ENCODE measurements around the gene MRPL42. TPM values are rescaled to one million over a fixed set of nuclear protein-coding genes. Genes with fewer than 3 reads are reported as not detected.
A peak's percentile ranks its signal among the peaks of the same experiment; 100 is the strongest.

MRPL42 gene
- total RNA-seq, 2 donors from 2014 or later = 76.4 to 82.8 TPM

- Histone ChIP-seq H3K27me3 (no peaks in the 10 kb centered on the region), H3K27ac (no peak overlapping the region), H3K4me1 (no peaks in the 10 kb centered on the region), H3K9me3 (no peaks in the 10 kb centered on the region), H3K4me3 (no peak overlapping the region), H3K9ac (ENCODE audit: low read depth in 2 of 2, low read length in 2 of 2) (no peak overlapping the region), H3K36me3 (no peaks in the 10 kb centered on the region)
- no peak for DNase-seq
- intact Hi-C loops (cut with DNase I) = loop anchor here (5.0 to 10.0 kb wide), 4 partner anchors 65 to 602 kb away; no protein-coding TSS in a partner anchor
- TF ChIP-seq CTCF (IDR thresholded peaks at IDR 0.05) = no peak
Measured at GRCh38 chr12:93500201-93500600, 32.9 kb downstream of the MRPL42 start.

DNA sequence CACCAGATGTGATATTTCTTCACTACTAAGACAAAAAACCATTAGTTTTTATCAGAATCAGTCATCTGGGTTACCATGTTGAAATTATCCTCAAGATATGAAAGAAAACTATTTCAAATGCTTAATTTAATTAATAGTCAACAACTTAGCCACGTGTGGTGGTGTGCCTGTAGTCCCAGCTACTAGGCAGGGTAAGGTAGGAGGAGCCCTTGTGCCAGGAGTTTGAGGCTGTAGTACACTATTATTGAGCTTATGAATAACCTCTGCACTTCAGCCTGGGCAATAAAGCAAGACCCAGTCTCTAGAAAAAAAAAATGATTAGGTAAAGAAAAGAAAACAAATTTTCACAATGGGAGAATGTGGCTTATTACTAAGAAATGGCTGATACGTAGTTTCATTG is 33.4 kb downstream of the MRPL42 start:
- Histone ChIP-seq H3K27ac (no peak overlapping the region), H3K36me3 (no peaks in the 10 kb centered on the region), H3K27me3 (no peaks in the 10 kb centered on the region), H3K4me1 (no peaks in the 10 kb centered on the region), H3K9me3 (no peaks in the 10 kb centered on the region), H3K4me3 (no peak overlapping the region), H3K9ac (ENCODE audit: low read depth in 2 of 2, low read length in 2 of 2) (no peak overlapping the region)
- intact Hi-C loops (cut with DNase I) = loop anchor here (5.0 to 10.0 kb wide), 4 partner anchors 64 to 602 kb away; no protein-coding TSS in a partner anchor
- no peak for TF ChIP-seq CTCF (IDR thresholded peaks at IDR 0.05)
- no peak for DNase-seq

DNA sequence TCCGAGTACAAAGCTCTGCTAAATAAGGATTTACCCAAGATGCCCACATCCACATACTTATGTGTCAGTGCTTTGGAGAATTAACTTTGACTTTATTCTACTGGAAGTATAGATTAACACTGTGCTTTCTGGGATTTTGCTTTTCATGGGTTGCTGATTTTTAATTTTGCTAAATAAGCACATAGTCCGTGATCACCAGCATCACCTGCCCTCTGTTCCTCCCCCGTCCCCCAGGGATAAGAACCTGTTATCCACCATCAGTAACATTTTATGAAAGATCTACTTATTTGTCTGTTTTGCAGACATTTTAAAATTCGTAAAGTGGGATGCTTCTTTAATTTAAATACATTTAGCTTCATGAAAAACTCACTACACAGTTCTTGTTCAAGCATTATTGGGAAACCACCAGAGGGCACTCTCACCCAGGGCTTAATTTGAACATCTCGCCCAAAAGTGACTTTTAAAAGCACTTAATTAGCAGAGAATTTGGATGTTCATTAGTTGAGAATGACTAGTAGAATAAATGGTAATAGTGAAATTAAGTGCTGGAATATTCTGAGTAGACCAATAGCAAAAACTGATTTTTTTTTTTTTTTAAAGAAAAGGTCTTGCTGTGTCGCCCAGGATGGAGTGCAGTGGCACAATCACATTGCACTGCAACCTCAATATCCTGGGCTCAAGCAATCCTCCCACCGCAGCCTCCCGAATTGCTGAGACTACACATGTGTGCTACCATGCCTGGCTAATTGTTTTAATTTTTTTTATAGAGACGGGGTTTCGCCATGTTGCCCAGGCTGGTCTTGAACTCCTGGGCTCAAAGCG is 35.7 kb downstream of the MRPL42 start:
- Histone ChIP-seq H3K27ac (no peak overlapping the region), H3K27me3 (no peaks in the 10 kb centered on the region), H3K4me3 (no peak overlapping the region), H3K4me1 (no peaks in the 10 kb centered on the region), H3K9ac (ENCODE audit: low read depth in 2 of 2, low read length in 2 of 2) (no peak overlapping the region), H3K36me3 (no peaks in the 10 kb centered on the region), H3K9me3 (no peaks in the 10 kb centered on the region)
- peak; percentile 52 for DNase-seq
- intact Hi-C loops (cut with DNase I) = loop anchor here (5.0 to 10.0 kb wide), 4 partner anchors 62 to 599 kb away; no protein-coding TSS in a partner anchor
- TF ChIP-seq CTCF (IDR thresholded peaks at IDR 0.05) = peak; percentile 76

DNA sequence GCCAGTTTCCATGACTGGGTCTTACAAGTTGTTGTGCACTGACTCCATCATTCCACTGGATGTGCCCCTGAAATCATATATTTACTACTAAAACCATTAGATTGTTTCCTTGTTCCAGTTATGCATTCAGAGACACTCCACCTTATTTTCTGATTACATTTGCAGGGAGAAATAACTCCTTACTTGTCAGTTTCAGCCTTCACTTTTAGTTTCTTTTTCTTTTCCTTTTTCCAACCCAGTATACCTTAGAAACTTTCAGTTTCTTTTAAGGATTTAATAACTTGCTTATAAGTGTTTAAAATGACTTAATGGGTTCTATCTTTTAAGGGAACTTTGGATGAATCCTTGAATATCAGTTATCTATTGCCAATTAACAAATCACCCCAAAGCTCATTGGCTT is 39.9 kb downstream of the MRPL42 start:
- no peak for TF ChIP-seq CTCF (IDR thresholded peaks at IDR 0.05)
- no peaks in the 10 kb centered on the region for H3K9me3 ChIP-seq
- intact Hi-C loops (cut with DNase I) = loop anchor here (10.0 kb wide), 2 partner anchors 58 to 238 kb away; no protein-coding TSS in a partner anchor
- H3K27me3 ChIP-seq = no peaks in the 10 kb centered on the region
- H3K4me3 ChIP-seq = no peak overlapping the region
- no peaks in the 10 kb centered on the region for H3K36me3 ChIP-seq
- no peak for DNase-seq
- no peaks in the 10 kb centered on the region for H3K4me1 ChIP-seq
- H3K9ac ChIP-seq (ENCODE audit: low read depth in 2 of 2, low read length in 2 of 2) = no peak overlapping the region
- H3K27ac ChIP-seq = no peak overlapping the region

DNA sequence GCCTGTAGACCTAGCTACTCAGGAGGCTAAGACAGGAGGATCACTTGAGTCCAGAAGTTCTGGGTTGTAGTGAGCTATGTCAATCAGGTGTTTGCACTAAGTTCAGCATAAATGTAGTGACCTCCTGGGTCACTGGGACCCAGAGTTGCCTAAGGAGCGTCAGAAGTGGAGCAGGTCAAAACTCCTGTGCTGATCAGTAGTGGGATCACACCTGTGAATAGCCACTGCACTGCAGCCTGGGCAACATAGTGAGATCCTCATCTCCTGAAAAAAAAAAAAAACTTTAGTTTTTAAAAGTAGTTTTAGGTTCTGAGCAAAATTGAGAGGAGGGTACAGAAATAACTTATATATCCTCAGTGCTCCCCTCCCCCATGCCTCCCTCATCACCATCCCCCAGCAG is 42.2 kb downstream of the MRPL42 start:
- no peak for TF ChIP-seq CTCF (IDR thresholded peaks at IDR 0.05)
- Histone ChIP-seq H3K36me3 (no peaks in the 10 kb centered on the region), H3K9me3 (no peaks in the 10 kb centered on the region), H3K4me3 (no peak overlapping the region), H3K27me3 (no peaks in the 10 kb centered on the region), H3K4me1 (no peaks in the 10 kb centered on the region), H3K27ac (no peak overlapping the region), H3K9ac (ENCODE audit: low read depth in 2 of 2, low read length in 2 of 2) (no peak overlapping the region)
- intact Hi-C loops (cut with DNase I) = loop anchor here (10.0 kb wide), 2 partner anchors 55 to 235 kb away; no protein-coding TSS in a partner anchor
- DNase-seq = no peak
